GM12878 (cell line): Measurements from ENCODE around the gene IGSF22.

Source experiments
- POLR2A ChIP-seq: IDR thresholded peaks from 2 replicates; pipeline ENCODE4 v1.6.1; 2011; ENCODE audit warnings: low read depth, mild to moderate bottlenecking, low read length
- POLR2AphosphoS5 ChIP-seq: IDR thresholded peaks from 2 replicates; pipeline ENCODE4 v1.6.1; 2011; ENCODE audit warnings: mild to moderate bottlenecking, low read length, inconsistent platforms
- RAD21 ChIP-seq: IDR thresholded peaks from 2 replicates; pipeline ENCODE4 v1.6.1; 2011; ENCODE audit warnings: mild to moderate bottlenecking, low read depth, low read length, moderate library complexity; ENCODE audit not compliant: insufficient read depth
- TF ChIP-seq, protein P1 (sequence below), 3 experiments: IDR thresholded peaks in 2 of 3; conservative IDR thresholded peaks in 1 of 3; 2 replicates each; pipeline ENCODE4 v1.5.1; 2011; ENCODE audit warnings: low read depth in 3 of 3, low read length in 3 of 3, mild to moderate bottlenecking in 3 of 3, control low read depth in 2 of 3, moderate library complexity in 2 of 3, inconsistent platforms in 1 of 3, mixed read lengths in 1 of 3; ENCODE audit not compliant: control insufficient read depth in 2 of 3, insufficient read depth in 1 of 3; ENCODE audit errors: extremely low read depth in 1 of 3
- TF ChIP-seq, protein P2 (sequence below): IDR thresholded peaks from 2 replicates; pipeline ENCODE4 v1.6.1; 2012; ENCODE audit warnings: low read depth, low read length, improper control_type of control experiment
- TF ChIP-seq, protein P3 (sequence below): fragments of 450-650 bp; formaldehyde crosslinking; IDR thresholded peaks from 2 replicates; pipeline ENCODE4 v1.5.0; 2022; ENCODE audit warnings: mild to moderate bottlenecking, missing genetic modification characterization
- TF ChIP-seq, protein P4 (sequence below): IDR thresholded peaks from 2 replicates; pipeline ENCODE4 v1.6.1; 2011; ENCODE audit warnings: borderline replicate concordance, low read depth, mild to moderate bottlenecking, moderate library complexity, mixed read lengths, low read length; ENCODE audit not compliant: insufficient read depth; ENCODE audit errors: extremely low read length
- TF ChIP-seq, protein P5 (sequence below): fragments of 450-650 bp; IDR thresholded peaks from 2 replicates; pipeline ENCODE4 v1.6.1; 2018; ENCODE audit warnings: borderline replicate concordance, mild to moderate bottlenecking; ENCODE audit not compliant: partially characterized antibody

DNA sequence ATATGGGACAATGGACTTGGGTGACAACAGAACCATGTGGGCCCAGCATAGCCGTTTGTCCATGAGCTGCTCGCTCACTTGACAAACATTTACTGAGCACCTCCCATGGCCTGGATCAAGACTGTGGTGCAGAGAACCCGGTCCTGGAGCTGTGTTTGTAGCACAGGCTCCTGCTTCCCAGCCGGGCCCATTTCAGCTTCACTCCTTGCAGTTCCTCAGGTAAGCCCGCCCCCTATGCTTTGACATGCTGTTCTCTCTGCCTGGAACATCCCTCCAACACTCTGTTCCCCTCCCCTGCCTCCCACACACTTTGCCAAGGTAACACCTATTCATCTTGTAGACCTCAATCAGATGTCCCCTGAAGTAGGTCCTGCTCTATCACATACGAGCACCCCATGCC is 19.3 kb upstream of the IGSF22 start:
- TF ChIP-seq POLR2A, result no peak
- TF ChIP-seq, protein P1, sequence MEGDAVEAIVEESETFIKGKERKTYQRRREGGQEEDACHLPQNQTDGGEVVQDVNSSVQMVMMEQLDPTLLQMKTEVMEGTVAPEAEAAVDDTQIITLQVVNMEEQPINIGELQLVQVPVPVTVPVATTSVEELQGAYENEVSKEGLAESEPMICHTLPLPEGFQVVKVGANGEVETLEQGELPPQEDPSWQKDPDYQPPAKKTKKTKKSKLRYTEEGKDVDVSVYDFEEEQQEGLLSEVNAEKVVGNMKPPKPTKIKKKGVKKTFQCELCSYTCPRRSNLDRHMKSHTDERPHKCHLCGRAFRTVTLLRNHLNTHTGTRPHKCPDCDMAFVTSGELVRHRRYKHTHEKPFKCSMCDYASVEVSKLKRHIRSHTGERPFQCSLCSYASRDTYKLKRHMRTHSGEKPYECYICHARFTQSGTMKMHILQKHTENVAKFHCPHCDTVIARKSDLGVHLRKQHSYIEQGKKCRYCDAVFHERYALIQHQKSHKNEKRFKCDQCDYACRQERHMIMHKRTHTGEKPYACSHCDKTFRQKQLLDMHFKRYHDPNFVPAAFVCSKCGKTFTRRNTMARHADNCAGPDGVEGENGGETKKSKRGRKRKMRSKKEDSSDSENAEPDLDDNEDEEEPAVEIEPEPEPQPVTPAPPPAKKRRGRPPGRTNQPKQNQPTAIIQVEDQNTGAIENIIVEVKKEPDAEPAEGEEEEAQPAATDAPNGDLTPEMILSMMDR (IDR thresholded peaks at IDR 0.05 in 2 of 3, conservative IDR thresholded peaks at IDR 0.05 in 1 of 3; ENCODE audit: control insufficient read depth in 2 of 3, extremely low read depth in 1 of 3, insufficient read depth in 1 of 3, low read depth in 3 of 3, low read length in 3 of 3), result no peak
- TF ChIP-seq, protein P2, sequence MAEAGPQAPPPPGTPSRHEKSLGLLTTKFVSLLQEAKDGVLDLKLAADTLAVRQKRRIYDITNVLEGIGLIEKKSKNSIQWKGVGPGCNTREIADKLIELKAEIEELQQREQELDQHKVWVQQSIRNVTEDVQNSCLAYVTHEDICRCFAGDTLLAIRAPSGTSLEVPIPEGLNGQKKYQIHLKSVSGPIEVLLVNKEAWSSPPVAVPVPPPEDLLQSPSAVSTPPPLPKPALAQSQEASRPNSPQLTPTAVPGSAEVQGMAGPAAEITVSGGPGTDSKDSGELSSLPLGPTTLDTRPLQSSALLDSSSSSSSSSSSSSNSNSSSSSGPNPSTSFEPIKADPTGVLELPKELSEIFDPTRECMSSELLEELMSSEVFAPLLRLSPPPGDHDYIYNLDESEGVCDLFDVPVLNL, result no peak
- TF ChIP-seq, protein P3, sequence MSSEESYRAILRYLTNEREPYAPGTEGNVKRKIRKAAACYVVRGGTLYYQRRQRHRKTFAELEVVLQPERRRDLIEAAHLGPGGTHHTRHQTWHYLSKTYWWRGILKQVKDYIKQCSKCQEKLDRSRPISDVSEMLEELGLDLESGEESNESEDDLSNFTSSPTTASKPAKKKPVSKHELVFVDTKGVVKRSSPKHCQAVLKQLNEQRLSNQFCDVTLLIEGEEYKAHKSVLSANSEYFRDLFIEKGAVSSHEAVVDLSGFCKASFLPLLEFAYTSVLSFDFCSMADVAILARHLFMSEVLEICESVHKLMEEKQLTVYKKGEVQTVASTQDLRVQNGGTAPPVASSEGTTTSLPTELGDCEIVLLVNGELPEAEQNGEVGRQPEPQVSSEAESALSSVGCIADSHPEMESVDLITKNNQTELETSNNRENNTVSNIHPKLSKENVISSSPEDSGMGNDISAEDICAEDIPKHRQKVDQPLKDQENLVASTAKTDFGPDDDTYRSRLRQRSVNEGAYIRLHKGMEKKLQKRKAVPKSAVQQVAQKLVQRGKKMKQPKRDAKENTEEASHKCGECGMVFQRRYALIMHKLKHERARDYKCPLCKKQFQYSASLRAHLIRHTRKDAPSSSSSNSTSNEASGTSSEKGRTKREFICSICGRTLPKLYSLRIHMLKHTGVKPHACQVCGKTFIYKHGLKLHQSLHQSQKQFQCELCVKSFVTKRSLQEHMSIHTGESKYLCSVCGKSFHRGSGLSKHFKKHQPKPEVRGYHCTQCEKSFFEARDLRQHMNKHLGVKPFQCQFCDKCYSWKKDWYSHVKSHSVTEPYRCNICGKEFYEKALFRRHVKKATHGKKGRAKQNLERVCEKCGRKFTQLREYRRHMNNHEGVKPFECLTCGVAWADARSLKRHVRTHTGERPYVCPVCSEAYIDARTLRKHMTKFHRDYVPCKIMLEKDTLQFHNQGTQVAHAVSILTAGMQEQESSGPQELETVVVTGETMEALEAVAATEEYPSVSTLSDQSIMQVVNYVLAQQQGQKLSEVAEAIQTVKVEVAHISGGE, result no peak
- TF ChIP-seq POLR2AphosphoS5, result no peak
- TF ChIP-seq, protein P4, sequence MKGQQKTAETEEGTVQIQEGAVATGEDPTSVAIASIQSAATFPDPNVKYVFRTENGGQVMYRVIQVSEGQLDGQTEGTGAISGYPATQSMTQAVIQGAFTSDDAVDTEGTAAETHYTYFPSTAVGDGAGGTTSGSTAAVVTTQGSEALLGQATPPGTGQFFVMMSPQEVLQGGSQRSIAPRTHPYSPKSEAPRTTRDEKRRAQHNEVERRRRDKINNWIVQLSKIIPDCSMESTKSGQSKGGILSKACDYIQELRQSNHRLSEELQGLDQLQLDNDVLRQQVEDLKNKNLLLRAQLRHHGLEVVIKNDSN, result no peak
- TF ChIP-seq, protein P5, sequence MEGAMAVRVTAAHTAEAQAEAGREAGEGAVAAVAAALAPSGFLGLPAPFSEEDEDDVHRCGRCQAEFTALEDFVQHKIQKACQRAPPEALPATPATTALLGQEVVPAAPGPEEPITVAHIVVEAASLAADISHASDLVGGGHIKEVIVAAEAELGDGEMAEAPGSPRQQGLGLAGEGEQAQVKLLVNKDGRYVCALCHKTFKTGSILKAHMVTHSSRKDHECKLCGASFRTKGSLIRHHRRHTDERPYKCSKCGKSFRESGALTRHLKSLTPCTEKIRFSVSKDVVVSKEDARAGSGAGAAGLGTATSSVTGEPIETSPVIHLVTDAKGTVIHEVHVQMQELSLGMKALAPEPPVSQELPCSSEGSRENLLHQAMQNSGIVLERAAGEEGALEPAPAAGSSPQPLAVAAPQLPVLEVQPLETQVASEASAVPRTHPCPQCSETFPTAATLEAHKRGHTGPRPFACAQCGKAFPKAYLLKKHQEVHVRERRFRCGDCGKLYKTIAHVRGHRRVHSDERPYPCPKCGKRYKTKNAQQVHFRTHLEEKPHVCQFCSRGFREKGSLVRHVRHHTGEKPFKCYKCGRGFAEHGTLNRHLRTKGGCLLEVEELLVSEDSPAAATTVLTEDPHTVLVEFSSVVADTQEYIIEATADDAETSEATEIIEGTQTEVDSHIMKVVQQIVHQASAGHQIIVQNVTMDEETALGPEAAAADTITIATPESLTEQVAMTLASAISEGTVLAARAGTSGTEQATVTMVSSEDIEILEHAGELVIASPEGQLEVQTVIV, result no peak
- TF ChIP-seq RAD21, result no peak
